ENCODE data around the gene TMPO.
"Not testable (repeated sequence)": the region's sequence is repeated elsewhere in the genome, so short reads cannot be mapped to it uniquely, and the experiment has no call there.

TMPO gene

GRCh38 chr12:98490501-98491453 lies 24.6 kb upstream of the TMPO start:
- no peaks in the 10 kb centered on the region for H3K36me3 Mint-ChIP-seq (ENCODE audit: low read depth)
- peak; percentile 72 for DNase-seq (ENCODE audit: low spot score)

DNA sequence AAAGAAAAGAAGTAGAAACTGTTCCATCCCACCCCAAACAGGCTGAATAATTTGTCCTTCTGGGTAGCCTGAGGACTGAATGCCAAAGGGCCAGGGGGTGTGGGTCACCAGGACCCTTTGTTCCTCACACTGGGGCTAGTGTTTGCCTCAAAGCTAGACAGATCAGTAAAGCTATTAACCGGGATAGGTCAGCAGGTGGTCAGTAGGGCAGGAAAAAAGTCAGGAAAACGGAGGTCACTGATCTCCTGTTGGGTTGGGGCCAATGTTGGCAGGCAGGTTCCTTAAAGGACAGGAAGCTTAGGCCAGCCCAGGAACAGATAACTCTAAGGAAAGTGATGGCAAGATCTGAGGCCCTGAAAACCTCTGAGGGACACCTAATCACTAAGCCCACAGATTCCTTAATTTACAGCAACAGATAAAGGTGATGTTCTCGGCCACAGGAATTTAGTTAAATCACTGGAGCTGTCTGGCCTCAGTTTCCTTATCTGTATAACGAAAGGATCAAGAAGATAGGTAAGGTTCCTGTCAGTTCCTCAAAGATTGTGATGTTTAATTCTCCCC lies 22.7 kb upstream of the TMPO start:
- no peak for DNase-seq (ENCODE audit: low spot score)
- H3K9me3 Mint-ChIP-seq: no peaks in the 10 kb centered on the region
- no peak overlapping the region for H3K27ac Mint-ChIP-seq
- H3K4me1 Mint-ChIP-seq (ENCODE audit: low read depth): peaks cover 7% of the 10 kb centered on the region
- H3K36me3 Mint-ChIP-seq (ENCODE audit: low read depth): no peaks in the 10 kb centered on the region
- H3K27me3 Mint-ChIP-seq (ENCODE audit: low read depth): no peaks in the 10 kb centered on the region
- H3K4me3 Mint-ChIP-seq: no peak overlapping the region

More at GRCh38 chr12:98490501-98491453, 24.6 kb upstream of the TMPO start:
- peaks cover 4% of the 10 kb centered on the region for H3K4me1 Mint-ChIP-seq (ENCODE audit: low read depth)
- H3K27ac Mint-ChIP-seq: peak overlapping the region; percentile 89
- peak overlapping the region; percentile 74 for H3K4me3 Mint-ChIP-seq
- H3K9me3 Mint-ChIP-seq: no peaks in the 10 kb centered on the region
- peaks cover 5% of the 10 kb centered on the region for H3K27me3 Mint-ChIP-seq (ENCODE audit: low read depth)

DNA sequence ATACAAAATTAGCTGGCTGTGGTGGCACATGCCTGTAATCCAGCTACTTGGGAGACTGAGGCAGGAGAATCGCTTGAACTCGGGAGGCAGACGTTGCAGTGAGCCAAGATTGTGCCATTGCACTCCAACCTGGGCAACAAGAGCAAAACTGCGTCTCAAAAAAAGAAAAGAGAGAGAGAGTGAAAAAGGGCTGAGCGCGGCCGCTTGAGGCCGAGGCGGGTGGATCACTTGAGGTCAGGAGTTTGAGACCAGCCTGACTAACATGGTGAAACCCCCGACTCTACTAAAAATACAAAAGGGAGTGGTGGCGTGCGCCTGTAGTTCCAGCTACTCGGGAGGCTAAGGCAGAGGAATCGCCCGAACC lies 14.1 kb upstream of the TMPO start:
- peaks cover 32% of the 10 kb centered on the region for H3K4me1 Mint-ChIP-seq (ENCODE audit: low read depth)
- H3K27ac Mint-ChIP-seq: not testable (repeated sequence)

DNA sequence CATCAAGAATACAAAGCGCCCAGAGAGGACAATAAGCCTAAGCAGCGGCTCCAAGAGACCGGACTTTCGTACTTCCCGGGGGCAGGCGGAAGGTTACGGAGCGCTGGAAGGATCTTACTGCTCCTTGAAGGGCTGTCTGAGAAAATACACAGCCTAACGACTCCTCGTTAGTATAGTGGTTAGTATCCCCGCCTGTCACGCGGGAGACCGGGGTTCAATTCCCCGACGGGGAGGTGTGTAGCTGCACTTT lies 12.1 kb upstream of the TMPO start:
- Mint-ChIP-seq H3K4me3 (peak overlapping the region; percentile 91), H3K36me3 (ENCODE audit: low read depth) (peaks cover 2% of the 10 kb centered on the region), H3K4me1 (ENCODE audit: low read depth) (peaks cover 30% of the 10 kb centered on the region), H3K27me3 (ENCODE audit: low read depth) (peaks cover 15% of the 10 kb centered on the region), H3K9me3 (no peaks in the 10 kb centered on the region), H3K27ac (peak overlapping the region; percentile 98)
- DNase-seq (ENCODE audit: low spot score): peak; percentile 85

More for the DNA sequence above, 14.1 kb upstream of the TMPO start:
- H3K27me3 Mint-ChIP-seq (ENCODE audit: low read depth): peaks cover 15% of the 10 kb centered on the region
- not testable (repeated sequence) for H3K36me3 Mint-ChIP-seq (ENCODE audit: low read depth); H3K9me3 Mint-ChIP-seq; DNase-seq (ENCODE audit: low spot score)
- H3K4me3 Mint-ChIP-seq: peak overlapping the region; percentile 48

DNA sequence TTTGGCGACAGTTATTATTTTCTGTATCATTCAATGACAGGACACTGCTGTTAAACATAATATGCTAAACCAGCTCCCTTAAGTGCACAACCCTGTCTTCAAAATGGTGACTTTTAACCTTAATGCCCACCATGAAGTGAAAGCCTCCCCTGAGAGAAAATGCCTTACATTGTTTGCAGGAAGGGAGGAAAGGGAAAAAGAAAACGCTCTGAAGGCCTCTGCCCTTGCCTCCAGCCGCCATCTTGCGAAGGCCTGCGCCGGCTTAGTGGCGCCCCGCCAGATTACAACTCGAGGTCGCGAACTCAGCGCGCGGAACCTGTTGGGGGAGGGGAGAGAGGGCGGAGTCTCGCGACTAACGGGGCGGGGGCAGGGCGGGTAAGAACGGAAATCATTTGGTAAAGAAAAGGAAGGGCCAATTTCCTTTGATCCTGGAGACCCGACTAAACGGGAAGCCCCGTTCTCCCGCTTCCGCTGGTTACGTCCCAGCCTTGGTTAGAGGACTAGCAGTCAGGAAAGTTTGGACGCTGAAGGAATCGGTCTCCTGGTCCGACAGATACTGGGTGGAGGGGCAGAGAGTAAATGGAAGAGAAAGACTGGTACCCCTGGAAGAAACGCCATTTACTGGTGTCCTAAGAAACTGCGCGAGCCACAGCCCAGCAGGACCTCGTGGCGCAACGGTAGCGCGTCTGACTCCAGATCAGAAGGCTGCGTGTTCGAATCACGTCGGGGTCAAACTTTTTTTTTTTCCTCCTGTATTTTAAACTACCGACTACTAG lies 11.6 kb upstream of the TMPO start:
- Mint-ChIP-seq H3K4me1 (ENCODE audit: low read depth) (peaks cover 30% of the 10 kb centered on the region), H3K27ac (peak overlapping the region; percentile 98), H3K9me3 (no peaks in the 10 kb centered on the region), H3K4me3 (peak overlapping the region; percentile 91), H3K36me3 (ENCODE audit: low read depth) (peaks cover 2% of the 10 kb centered on the region), H3K27me3 (ENCODE audit: low read depth) (peaks cover 15% of the 10 kb centered on the region)
- peak; percentile 89 for DNase-seq (ENCODE audit: low spot score)

- DNase-seq (ENCODE audit: low spot score): no peak
- peak overlapping the region; percentile 91 for H3K4me3 Mint-ChIP-seq
- peak overlapping the region; percentile 98 for H3K27ac Mint-ChIP-seq
- H3K9me3 Mint-ChIP-seq: no peaks in the 10 kb centered on the region
- peaks cover 2% of the 10 kb centered on the region for H3K36me3 Mint-ChIP-seq (ENCODE audit: low read depth)
- H3K4me1 Mint-ChIP-seq (ENCODE audit: low read depth): peaks cover 32% of the 10 kb centered on the region
- peaks cover 15% of the 10 kb centered on the region for H3K27me3 Mint-ChIP-seq (ENCODE audit: low read depth)
Observed at GRCh38 chr12:98504368-98504617, 11.1 kb upstream of the TMPO start.

GRCh38 chr12:98509063-98509462 lies 6.3 kb upstream of the TMPO start:
- Mint-ChIP-seq H3K4me1 (ENCODE audit: low read depth) (peaks cover 27% of the 10 kb centered on the region), H3K36me3 (ENCODE audit: low read depth) (peaks cover 16% of the 10 kb centered on the region), H3K9me3 (no peaks in the 10 kb centered on the region), H3K27ac (no peak overlapping the region), H3K4me3 (no peak overlapping the region), H3K27me3 (ENCODE audit: low read depth) (peaks cover 3% of the 10 kb centered on the region)
- DNase-seq (ENCODE audit: low spot score): no peak

DNA sequence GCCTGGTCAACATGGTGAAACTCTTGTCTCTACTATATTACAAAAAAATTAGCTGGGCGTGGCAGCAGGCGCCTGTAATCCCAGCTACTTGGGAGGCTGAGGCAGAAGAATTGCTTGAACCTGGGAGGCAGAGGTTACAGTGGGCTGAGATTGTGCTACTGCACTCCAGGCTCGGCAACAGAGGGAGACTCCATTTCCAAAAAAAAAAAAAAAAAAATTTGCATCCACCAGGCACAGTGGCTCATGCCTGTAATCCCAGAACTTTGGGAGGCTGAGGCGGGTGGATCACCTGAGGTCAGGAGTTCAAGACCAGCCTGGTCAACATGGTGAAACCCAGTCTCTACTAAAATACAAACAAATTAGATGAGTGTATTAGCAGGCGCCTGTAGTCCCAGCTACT lies 3.6 kb upstream of the TMPO start:
- DNase-seq (ENCODE audit: low spot score); H3K9me3 Mint-ChIP-seq; H3K27me3 Mint-ChIP-seq (ENCODE audit: low read depth); H3K27ac Mint-ChIP-seq; H3K4me3 Mint-ChIP-seq: not testable (repeated sequence)
- Mint-ChIP-seq H3K4me1 (ENCODE audit: low read depth) (peaks cover 22% of the 10 kb centered on the region), H3K36me3 (ENCODE audit: low read depth) (peaks cover 23% of the 10 kb centered on the region)

DNA sequence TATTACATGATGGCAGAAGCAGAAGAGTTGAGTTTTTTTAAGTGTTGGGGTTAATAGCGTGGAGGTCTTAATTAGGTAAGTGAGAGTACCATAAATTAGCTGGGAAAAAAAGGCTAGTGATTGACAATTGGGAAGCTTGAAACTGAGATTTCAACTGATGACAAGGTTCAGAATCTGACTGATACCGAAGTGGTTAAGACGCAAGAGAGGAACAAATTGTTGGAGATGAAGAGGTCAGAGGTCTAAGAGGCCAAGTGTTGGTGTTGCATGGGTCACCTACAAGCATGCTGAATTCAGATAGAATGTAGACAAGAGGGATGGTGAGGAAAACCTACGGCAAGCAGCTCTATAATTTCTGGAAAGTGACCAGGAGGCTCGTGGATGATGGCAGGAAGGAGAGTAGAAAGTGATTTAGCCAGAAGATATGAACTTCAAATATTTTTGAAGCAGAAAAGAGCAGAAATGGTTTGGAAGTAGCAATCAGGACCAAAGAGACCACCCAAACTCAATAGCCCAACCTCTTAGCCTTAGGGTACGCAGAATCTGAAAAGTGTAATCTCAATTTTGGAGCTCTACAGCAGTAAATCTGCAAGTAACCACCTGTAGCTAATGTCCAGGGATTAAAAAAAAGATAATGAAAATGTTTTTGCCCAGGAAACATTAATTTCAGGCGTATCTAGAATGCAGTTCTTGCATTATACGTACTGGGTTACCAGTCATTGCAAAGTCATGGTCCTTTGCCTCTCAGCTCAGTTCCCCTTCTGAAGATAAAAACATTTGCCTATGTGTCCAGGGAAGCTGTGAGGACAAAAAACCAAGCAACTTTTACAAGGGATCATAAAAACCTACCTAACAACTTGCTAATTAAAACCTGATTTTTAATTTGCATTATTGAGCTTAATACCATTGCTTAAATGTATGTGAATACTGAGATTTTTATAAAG lies 1.7 kb upstream of the TMPO start:
- no peaks in the 10 kb centered on the region for H3K27me3 Mint-ChIP-seq (ENCODE audit: low read depth)
- DNase-seq (ENCODE audit: low spot score): peak; percentile 2
- peak overlapping the region; percentile 96 for H3K27ac Mint-ChIP-seq
- peaks cover 39% of the 10 kb centered on the region for H3K36me3 Mint-ChIP-seq (ENCODE audit: low read depth)
- peak overlapping the region; percentile 94 for H3K4me3 Mint-ChIP-seq
- peaks cover 21% of the 10 kb centered on the region for H3K4me1 Mint-ChIP-seq (ENCODE audit: low read depth)
- H3K9me3 Mint-ChIP-seq: no peaks in the 10 kb centered on the region

GRCh38 chr12:98514982-98515286 lies 456 bp upstream of the TMPO start:
- Mint-ChIP-seq H3K27ac (peak overlapping the region; percentile 96), H3K4me1 (ENCODE audit: low read depth) (peaks cover 25% of the 10 kb centered on the region), H3K4me3 (peak overlapping the region; percentile 94), H3K36me3 (ENCODE audit: low read depth) (peaks cover 46% of the 10 kb centered on the region), H3K9me3 (no peaks in the 10 kb centered on the region), H3K27me3 (ENCODE audit: low read depth) (no peaks in the 10 kb centered on the region)
- no peak for DNase-seq (ENCODE audit: low spot score)

DNA sequence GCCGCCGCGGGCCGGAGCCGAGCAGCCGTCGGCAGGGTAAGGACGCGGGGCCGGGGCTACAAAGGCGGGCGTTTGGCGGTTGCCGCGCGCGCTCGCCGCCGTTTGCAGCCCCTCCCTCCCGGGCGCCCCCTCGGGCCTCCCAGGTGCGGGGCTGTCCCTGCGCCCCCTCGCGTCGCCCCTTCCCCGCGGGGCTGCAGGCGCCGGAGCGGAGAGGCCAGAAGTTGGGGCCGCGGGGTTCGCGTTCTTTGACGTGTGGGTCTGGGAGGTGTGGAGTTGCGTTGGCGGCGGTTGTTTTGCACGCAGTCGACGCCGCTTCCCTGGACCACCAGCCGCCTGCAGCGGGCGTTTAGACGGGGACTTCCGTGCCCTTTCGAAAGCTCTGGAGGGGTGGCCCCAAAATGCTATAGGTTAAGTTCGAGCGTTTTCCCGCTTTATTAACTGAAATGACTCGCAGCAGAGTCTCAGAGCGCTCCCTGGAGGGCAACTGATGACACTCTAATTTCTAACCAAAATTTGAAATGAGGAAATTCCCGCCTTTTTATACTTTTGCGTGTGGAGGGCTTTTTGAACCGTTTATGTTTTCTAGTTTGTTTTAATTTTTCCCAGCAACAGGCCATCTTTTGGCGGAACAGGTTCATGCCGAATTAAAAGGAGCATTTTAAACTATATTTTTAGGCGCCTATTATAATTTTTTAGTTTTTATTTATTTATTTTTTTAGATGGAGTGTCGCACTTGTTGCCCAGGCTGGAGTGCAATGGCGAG lies 902 bp downstream of the TMPO start:
- H3K27me3 Mint-ChIP-seq (ENCODE audit: low read depth): no peaks in the 10 kb centered on the region
- peaks cover 31% of the 10 kb centered on the region for H3K4me1 Mint-ChIP-seq (ENCODE audit: low read depth)
- peak; percentile 89 for DNase-seq (ENCODE audit: low spot score)
- H3K4me3 Mint-ChIP-seq: peak overlapping the region; percentile 98
- no peaks in the 10 kb centered on the region for H3K9me3 Mint-ChIP-seq
- H3K36me3 Mint-ChIP-seq (ENCODE audit: low read depth): peaks cover 50% of the 10 kb centered on the region
- peak overlapping the region; percentile 100 for H3K27ac Mint-ChIP-seq

- Mint-ChIP-seq H3K36me3 (ENCODE audit: low read depth) (peaks cover 59% of the 10 kb centered on the region), H3K4me1 (ENCODE audit: low read depth) (peaks cover 35% of the 10 kb centered on the region), H3K27me3 (ENCODE audit: low read depth) (no peaks in the 10 kb centered on the region), H3K9me3 (no peaks in the 10 kb centered on the region), H3K4me3 (peak overlapping the region; percentile 98), H3K27ac (peak overlapping the region; percentile 68)
- no peak for DNase-seq (ENCODE audit: low spot score)
Observed at GRCh38 chr12:98519257-98519907, 4.0 kb downstream of the TMPO start.

DNA sequence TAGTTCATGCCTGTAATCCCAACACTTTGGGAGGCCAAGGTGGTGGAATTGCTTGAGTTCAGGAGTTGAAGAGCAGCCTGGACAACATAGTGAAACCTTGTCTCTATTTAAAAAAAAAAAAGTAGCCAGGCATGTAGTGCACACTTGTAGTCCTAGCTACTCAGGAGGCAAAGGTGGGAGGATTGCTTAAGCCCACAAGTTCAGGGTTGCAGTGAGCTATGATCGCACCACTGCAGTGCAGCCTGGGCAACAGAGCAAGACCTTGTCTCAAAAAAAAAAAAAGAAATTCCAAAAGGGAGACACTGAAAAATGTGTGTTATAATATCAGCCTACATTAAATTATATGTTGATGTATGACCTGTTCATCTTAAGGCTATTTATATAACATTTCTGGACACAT lies 14.7 kb downstream of the TMPO start:
- Mint-ChIP-seq H3K36me3 (ENCODE audit: low read depth) (peaks cover 63% of the 10 kb centered on the region), H3K27ac (peak overlapping the region; percentile 10), H3K27me3 (ENCODE audit: low read depth) (no peaks in the 10 kb centered on the region), H3K4me3 (no peak overlapping the region), H3K9me3 (no peaks in the 10 kb centered on the region), H3K4me1 (ENCODE audit: low read depth) (peaks cover 22% of the 10 kb centered on the region)
- no peak for DNase-seq (ENCODE audit: low spot score)

Data from T-helper 2 cell treated with Interferon-gamma antibody and Interleukin-4, amounts not matched to agents 5 μg/mL and 100 μg/mL, for 36 hours (primary cell).